HCT116 (cell line): Measurements from ENCODE around the gene IRF9.

ENCODE experiments used
- ATF3 ChIP-seq: IDR thresholded peaks from 2 replicates; pipeline ENCODE4 v1.6.1; 2012
- CTCF ChIP-seq, 3 experiments: fragments of 200-600 bp in 1 of 3; sonication (generic) in 1 of 3; IDR thresholded peaks in 2 of 3; conservative IDR thresholded peaks in 1 of 3; 2 replicates each; pipeline ENCODE4 v1.5.1; 2012 to 2017; ENCODE audit warnings: low read depth in 2 of 3, low read length in 2 of 3, antibody characterized with exemption in 1 of 3, borderline replicate concordance in 1 of 3, control low read depth in 1 of 3, mild to moderate bottlenecking in 1 of 3, mixed read lengths in 1 of 3, mixed run types in 1 of 3, moderate library complexity in 1 of 3; ENCODE audit not compliant: insufficient read depth in 1 of 3
- EZH2 ChIP-seq: fragments of 200-600 bp; sonication (generic); IDR thresholded peaks from 2 replicates; pipeline ENCODE4 v1.6.1; 2017; ENCODE audit warnings: antibody characterized with exemption, mixed run types
- EZH2phosphoT487 ChIP-seq: fragments of 200-600 bp; IDR thresholded peaks from 2 replicates; pipeline ENCODE4 v1.6.1; 2018; ENCODE audit warnings: antibody characterized with exemption, borderline replicate concordance
- JUND ChIP-seq: IDR thresholded peaks from 2 replicates; pipeline ENCODE4 v1.6.1; 2012
- POLR2A ChIP-seq: IDR thresholded peaks from 2 replicates; pipeline ENCODE4 v1.7.0; 2011; ENCODE audit warnings: borderline replicate concordance; ENCODE audit not compliant: insufficient read depth, insufficient read length; ENCODE audit errors: extremely low read depth
- POLR2AphosphoS5 ChIP-seq: IDR thresholded peaks from 2 replicates; pipeline ENCODE4 v1.6.1; 2011; ENCODE audit warnings: mild to moderate bottlenecking, low read depth, low read length, moderate library complexity
- REST ChIP-seq: IDR thresholded peaks from 2 replicates; pipeline ENCODE4 v1.6.1; 2012; ENCODE audit warnings: low read depth
- SP1 ChIP-seq: IDR thresholded peaks from 2 replicates; pipeline ENCODE4 v1.6.1; 2012; ENCODE audit warnings: low read depth
- YY1 ChIP-seq: IDR thresholded peaks from 2 replicates; pipeline ENCODE4 v1.6.1; 2011; ENCODE audit warnings: low read length, low read depth, moderate library complexity, mild to moderate bottlenecking; ENCODE audit not compliant: insufficient replicate concordance; ENCODE audit errors: extremely low read depth
- TF ChIP-seq, protein P1 (sequence below): IDR thresholded peaks from 2 replicates; pipeline ENCODE4 v1.6.1; 2011; ENCODE audit warnings: mild to moderate bottlenecking, low read length, moderate library complexity; ENCODE audit not compliant: insufficient replicate concordance; ENCODE audit errors: extremely low read depth

- no peak for TF ChIP-seq CTCF (IDR thresholded peaks at IDR 0.05 in 2 of 3, conservative IDR thresholded peaks at IDR 0.05 in 1 of 3; ENCODE audit: borderline replicate concordance in 1 of 3, insufficient read depth in 1 of 3, low read depth in 2 of 3, low read length in 2 of 3)
- no peak for TF ChIP-seq POLR2AphosphoS5
- TF ChIP-seq POLR2A = no peak
- TF ChIP-seq REST = no peak
- TF ChIP-seq SP1 = no peak
- TF ChIP-seq EZH2 = no peak
- TF ChIP-seq, protein P1, sequence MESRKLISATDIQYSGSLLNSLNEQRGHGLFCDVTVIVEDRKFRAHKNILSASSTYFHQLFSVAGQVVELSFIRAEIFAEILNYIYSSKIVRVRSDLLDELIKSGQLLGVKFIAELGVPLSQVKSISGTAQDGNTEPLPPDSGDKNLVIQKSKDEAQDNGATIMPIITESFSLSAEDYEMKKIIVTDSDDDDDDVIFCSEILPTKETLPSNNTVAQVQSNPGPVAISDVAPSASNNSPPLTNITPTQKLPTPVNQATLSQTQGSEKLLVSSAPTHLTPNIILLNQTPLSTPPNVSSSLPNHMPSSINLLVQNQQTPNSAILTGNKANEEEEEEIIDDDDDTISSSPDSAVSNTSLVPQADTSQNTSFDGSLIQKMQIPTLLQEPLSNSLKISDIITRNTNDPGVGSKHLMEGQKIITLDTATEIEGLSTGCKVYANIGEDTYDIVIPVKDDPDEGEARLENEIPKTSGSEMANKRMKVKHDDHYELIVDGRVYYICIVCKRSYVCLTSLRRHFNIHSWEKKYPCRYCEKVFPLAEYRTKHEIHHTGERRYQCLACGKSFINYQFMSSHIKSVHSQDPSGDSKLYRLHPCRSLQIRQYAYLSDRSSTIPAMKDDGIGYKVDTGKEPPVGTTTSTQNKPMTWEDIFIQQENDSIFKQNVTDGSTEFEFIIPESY = no peak
- no peak for TF ChIP-seq JUND
- no peak for TF ChIP-seq EZH2phosphoT487
- no peak for TF ChIP-seq ATF3
- no peak for TF ChIP-seq YY1
These were observed 13.2 kb upstream of the IRF9 start for GRCh38 chr14:24147761-24148428.
